GM12873 (cell line): ENCODE data around the gene ARPC5.

Experiments
- TF ChIP-seq, protein P1 (sequence below): IDR thresholded peaks from 2 replicates; pipeline ENCODE4 v1.5.1; 2012; ENCODE audit warnings: low read depth, mild to moderate bottlenecking, moderate library complexity, low read length, control low read depth; ENCODE audit not compliant: insufficient read depth; ENCODE audit errors: missing control alignments

The ARPC5 gene

DNA sequence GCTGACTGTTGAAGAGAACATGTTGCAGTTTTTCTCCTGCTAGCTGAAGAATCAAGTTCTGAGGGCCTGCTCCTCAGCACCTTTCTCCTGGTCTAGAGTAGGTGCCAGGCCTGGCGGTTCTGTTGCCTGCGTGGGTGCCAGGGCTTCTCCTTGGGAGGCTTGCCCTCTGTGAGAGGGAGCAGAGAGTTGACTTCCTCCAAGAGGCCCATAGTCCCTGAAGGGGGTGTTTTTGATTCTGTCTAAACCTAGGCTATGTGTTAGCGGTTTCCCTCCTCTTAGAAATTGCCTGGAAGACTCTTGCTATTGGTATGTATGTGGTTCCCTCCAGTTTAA is 17.8 kb upstream of the ARPC5 start:
- TF ChIP-seq, protein P1, sequence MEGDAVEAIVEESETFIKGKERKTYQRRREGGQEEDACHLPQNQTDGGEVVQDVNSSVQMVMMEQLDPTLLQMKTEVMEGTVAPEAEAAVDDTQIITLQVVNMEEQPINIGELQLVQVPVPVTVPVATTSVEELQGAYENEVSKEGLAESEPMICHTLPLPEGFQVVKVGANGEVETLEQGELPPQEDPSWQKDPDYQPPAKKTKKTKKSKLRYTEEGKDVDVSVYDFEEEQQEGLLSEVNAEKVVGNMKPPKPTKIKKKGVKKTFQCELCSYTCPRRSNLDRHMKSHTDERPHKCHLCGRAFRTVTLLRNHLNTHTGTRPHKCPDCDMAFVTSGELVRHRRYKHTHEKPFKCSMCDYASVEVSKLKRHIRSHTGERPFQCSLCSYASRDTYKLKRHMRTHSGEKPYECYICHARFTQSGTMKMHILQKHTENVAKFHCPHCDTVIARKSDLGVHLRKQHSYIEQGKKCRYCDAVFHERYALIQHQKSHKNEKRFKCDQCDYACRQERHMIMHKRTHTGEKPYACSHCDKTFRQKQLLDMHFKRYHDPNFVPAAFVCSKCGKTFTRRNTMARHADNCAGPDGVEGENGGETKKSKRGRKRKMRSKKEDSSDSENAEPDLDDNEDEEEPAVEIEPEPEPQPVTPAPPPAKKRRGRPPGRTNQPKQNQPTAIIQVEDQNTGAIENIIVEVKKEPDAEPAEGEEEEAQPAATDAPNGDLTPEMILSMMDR: no peak

DNA sequence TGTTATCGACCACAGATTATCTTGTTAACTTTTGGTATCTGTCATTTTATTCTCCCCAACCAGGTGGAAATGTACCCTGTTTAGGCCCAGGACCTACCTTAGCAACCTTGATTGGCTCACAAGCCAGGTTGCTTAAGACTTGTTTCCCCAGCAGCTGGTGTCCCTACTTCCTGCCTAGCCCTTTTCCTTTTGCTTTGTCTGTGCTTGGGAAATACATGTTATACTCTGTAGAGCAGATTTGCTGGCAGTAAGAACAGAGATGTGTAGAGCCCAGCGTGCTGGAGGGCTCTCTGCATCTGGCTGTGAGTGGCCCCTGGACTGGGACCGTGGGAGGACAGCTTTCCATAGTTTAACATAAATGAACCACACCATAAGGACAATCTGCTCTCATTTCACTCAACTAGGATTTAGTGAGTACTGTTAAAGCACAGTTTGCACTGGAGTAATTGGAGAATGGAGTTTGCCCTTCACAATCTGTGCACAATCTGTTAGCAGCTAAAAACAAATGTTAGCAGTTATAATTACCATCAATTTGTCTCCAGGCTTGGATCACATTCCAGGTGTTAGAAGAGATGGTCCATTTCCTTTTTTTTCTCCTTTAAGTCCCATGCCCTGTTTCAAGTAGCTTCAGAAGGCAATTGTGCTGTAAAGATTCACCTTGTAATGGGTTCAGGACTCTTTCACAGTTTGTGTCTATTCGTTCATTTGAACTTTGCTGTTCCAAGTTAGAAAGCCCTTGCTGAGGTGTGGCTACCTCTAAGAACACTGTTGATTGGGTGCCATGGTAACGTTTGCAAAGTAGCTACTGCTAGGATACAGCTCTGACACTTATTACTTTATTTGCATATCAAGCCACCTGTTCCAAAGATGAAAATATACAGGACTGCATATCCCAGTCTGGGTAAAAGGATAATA is 17.2 kb upstream of the ARPC5 start, which contains the start of gene APOBEC4:
Gene APOBEC4 (minus strand): TSS at position 770 of the 915 bp plus-strand sequence. CDS start 4,535 bp downstream, outside the sequence.
- TF ChIP-seq, protein P1: no peak

GRCh38 chr1:183652107-183652506 is 16.5 kb upstream of the ARPC5 start:
- TF ChIP-seq, protein P1: no peak

DNA sequence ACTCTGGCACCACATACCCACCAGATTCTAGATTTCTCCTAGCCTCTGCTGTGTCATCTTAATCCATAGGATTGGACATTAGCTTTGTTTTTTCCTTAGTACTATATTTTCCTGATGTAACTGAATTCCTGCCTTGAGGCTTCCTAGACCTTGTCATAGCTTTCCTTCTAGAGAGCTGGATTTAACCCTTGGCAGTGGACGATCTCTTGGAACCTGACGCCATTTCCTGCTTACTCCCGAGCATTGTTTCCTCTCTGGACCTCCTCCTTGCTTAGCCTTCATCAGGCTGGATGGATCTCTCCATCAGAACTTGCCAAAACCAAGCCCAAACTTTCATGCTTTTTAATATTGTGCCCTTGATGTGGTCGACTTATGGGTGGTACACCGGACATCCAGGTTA is 16.0 kb upstream of the ARPC5 start:
- TF ChIP-seq, protein P1: no peak

GRCh38 chr1:183648042-183648441 is 12.5 kb upstream of the ARPC5 start:
- TF ChIP-seq, protein P1: no peak

DNA sequence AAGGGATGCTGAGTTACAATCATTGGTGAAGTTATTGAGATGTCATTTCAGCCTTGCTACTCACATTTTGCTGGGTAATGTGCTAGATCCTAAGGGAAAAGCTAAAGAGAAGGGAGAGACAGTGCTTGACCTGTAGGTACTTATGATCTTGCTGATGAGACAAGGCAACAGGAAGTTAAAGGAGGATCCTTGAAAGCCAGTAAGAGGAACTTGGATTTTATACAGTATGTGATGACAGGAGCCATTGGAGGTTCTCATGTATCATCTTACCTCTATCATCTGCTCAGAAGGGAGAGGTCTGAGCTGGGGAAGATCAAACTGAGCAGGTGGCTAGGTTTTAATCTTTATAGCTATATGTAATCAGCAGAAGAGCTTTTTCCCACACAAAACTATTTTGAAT is 11.2 kb upstream of the ARPC5 start:
- TF ChIP-seq, protein P1: no peak

DNA sequence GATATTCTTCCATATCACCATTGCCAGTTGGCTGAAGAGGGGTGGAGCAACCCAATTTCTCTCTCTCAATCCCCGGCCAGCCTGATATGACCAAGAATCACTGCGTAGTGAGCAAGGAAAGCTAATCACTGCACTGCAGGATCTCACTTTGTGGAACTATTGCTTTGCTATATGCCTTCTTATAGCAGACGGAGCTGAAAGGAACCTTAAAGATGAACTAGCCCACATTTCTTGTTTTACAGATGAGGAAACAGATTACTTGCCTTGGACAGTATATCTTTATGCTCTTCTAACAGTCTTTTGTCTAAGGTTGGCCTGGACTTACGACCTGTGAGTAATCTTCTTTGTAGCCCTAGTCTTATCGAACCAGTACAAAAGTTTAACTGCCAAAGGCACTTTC is 9.9 kb upstream of the ARPC5 start:
- TF ChIP-seq, protein P1: no peak
